Transverse colon (tissue), 4 donors: Measurements from ENCODE around the gene LPIN3. TPM values are rescaled to one million over a fixed set of nuclear protein-coding genes. Genes with fewer than 3 reads are reported as not detected.

Experiments used
- DNase-seq: peaks from one replicate; pipeline ENCODE4 v3.0.0-alpha.2; 2019
- H3K27ac ChIP-seq, 4 donors: fragments of 200-600 bp; sonication (generic); 2 replicates each; pipeline ENCODE4 v1.5.1; 2016 to 2018; ENCODE audit warnings: inconsistent platforms in 4 of 4
- H3K27me3 ChIP-seq: fragments of 200-600 bp; sonication (generic); 2 replicates; pipeline ENCODE4 v1.5.1; 2017; ENCODE audit warnings: inconsistent platforms
- H3K36me3 ChIP-seq, 4 donors: fragments of 200-600 bp; sonication (generic); 2 replicates each; pipeline ENCODE4 v1.5.1; 2017 to 2019; ENCODE audit warnings: inconsistent platforms in 4 of 4
- H3K4me1 ChIP-seq, 4 donors: fragments of 200-600 bp; sonication (generic); 2 replicates each; pipeline ENCODE4 v1.5.1; 2017 to 2020; ENCODE audit warnings: inconsistent platforms in 4 of 4
- H3K4me3 ChIP-seq, 4 donors: fragments of 200-600 bp; sonication (generic); 1 replicate in 1 of 4; 2 replicates in 3 of 4; pipeline versions ENCODE4 v1.5.1 to v1.6.1; 2017 to 2019; ENCODE audit warnings: inconsistent platforms in 4 of 4
- H3K9me3 ChIP-seq, 2 donors: fragments of 200-600 bp; sonication (generic); 2 replicates each; pipeline ENCODE4 v1.5.1; 2017 to 2019; ENCODE audit warnings: inconsistent platforms in 2 of 2
- EP300 ChIP-seq: sonication (generic); formaldehyde crosslinking; IDR thresholded peaks from one replicate; pipeline ENCODE4 v1.6.1; 2017; ENCODE audit warnings: antibody characterized with exemption, low read depth
- POLR2A ChIP-seq: fragments of 450-650 bp; IDR thresholded peaks from one replicate; pipeline ENCODE4 v1.6.1; 2016; ENCODE audit warnings: antibody characterized with exemption, mild to moderate bottlenecking, moderate library complexity
- POLR2AphosphoS5 ChIP-seq, 3 donors: sonication (generic); formaldehyde crosslinking; IDR thresholded peaks; one replicate each; pipeline ENCODE4 v1.6.1; 2016; ENCODE audit warnings: antibody characterized with exemption in 3 of 3
- WGBS, 2 donors: methylation state at CpG; one replicate each; pipeline ENCODE4 v1.1.5; 2018; ENCODE audit warnings: low coverage in 1 of 2; 5-methylcytosine and 5-hydroxymethylcytosine counted together
- in situ Hi-C, 4 donors: fragments of 200-750 bp; cut with MboI; loops; one replicate each; pipeline versions ENCODE4 v1.15.0 to v1.15.1; 2017; ENCODE audit warnings: low sequenced_read_pairs in 3 of 4, low pct_ligation_motif_present in 1 of 4, low pct_unique_long_range_greater_than_20kb in 1 of 4
- intact Hi-C: fragments of 100-400 bp; cut with DNase I; formaldehyde crosslinking; loops from one replicate; pipeline ENCODE4 v1.15.1; 2023; ENCODE audit warnings: low total_unique reads
- total RNA-seq, 4 donors: library from RNA; depleted of rRNA; stranded (reverse); fragments of >200 nt; gene quantifications; one replicate each; pipeline ENCODE4 v1.1.0, GENCODE V29; 2016
- TF ChIP-seq, protein P1 (sequence below), 5 experiments: fragments of 200-600 bp in 3 of 5; fragments of 450-650 bp in 2 of 5; sonication (generic) in 3 of 5; IDR thresholded peaks; 1 replicate in 2 of 5; 2 replicates in 3 of 5; pipeline ENCODE4 v1.5.1; 2016 to 2017; ENCODE audit warnings: antibody characterized with exemption in 5 of 5, inconsistent platforms in 3 of 5, mild to moderate bottlenecking in 2 of 5, moderate library complexity in 1 of 5

The LPIN3 gene
- total RNA-seq, 4 donors from 2014 or later, result 96.9 to 263 (median 134) TPM

DNA sequence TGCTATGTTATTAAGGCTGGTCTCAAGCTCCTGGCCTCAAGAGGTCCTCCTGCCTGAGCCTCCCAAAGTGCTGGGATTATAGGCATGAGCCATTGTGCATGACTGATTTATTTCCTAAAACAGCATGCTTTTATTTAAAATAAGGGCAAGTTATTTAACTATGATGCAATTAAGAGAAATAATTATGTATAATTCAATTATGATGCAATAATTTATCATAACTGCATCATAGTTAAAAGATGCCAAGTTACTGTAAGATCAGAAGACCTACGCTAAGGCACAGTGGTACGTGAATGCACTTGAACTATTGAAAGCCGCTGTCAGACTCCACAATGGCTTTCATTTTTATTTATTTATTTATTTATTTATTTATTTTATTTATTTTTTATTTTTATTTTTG lies 50.3 kb downstream of the LPIN3 start:
- Histone ChIP-seq H3K4me1 (peaks cover 0 to 15% (median 1%) of the 10 kb centered on the region in 4 donors), H3K4me3 (no peak overlapping the region), H3K27ac (no peak overlapping the region), H3K36me3 (no peaks in the 10 kb centered on the region), H3K9me3 (no peaks in the 10 kb centered on the region), H3K27me3 (no peaks in the 10 kb centered on the region)
- 89 to 96% methylated on average over 3 of the region's 3 CpGs for WGBS, 2 donors
- DNase-seq, result no peak
- intact Hi-C loops (no loop called here), in situ Hi-C loops (no loop called here)
- TF ChIP-seq, protein P1, sequence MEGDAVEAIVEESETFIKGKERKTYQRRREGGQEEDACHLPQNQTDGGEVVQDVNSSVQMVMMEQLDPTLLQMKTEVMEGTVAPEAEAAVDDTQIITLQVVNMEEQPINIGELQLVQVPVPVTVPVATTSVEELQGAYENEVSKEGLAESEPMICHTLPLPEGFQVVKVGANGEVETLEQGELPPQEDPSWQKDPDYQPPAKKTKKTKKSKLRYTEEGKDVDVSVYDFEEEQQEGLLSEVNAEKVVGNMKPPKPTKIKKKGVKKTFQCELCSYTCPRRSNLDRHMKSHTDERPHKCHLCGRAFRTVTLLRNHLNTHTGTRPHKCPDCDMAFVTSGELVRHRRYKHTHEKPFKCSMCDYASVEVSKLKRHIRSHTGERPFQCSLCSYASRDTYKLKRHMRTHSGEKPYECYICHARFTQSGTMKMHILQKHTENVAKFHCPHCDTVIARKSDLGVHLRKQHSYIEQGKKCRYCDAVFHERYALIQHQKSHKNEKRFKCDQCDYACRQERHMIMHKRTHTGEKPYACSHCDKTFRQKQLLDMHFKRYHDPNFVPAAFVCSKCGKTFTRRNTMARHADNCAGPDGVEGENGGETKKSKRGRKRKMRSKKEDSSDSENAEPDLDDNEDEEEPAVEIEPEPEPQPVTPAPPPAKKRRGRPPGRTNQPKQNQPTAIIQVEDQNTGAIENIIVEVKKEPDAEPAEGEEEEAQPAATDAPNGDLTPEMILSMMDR (IDR thresholded peaks at IDR 0.05), result no peak
- TF ChIP-seq EP300 (no peak), POLR2A (no peak)

DNA sequence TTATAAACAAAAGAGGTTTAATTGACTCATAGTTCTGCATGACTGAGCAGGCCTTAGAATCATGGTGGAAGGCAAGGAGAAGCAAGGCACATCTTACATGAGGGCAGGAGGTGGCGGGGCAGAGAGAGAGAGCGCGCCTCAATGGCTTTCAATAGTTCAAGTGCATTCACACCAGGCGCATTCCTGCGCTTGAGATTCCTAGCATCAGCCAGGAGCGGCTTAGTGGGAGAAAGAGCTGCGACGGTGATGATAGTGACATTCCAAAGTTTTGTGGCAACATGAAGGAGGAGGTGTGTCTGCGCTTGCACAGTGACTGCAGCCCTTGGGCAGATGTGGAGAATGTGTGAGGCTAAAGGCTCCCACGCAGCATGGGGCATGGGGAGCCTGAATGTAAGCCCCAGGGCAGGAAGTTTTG lies 51.0 kb downstream of the LPIN3 start:
- Histone ChIP-seq H3K4me1 (peaks cover 0 to 22% (median 2%) of the 10 kb centered on the region in 4 donors), H3K4me3 (no peak overlapping the region), H3K27me3 (no peaks in the 10 kb centered on the region), H3K36me3 (no peaks in the 10 kb centered on the region), H3K27ac (no peak overlapping the region), H3K9me3 (no peaks in the 10 kb centered on the region)
- intact Hi-C loops, result no loop called here
- no peak for DNase-seq
- 95 to 96% methylated on average over 5 to 10 of the region's 10 CpGs for WGBS, 2 donors
- in situ Hi-C loops, result no loop called here
- TF ChIP-seq, protein P1 (IDR thresholded peaks at IDR 0.05), result no peak

DNA sequence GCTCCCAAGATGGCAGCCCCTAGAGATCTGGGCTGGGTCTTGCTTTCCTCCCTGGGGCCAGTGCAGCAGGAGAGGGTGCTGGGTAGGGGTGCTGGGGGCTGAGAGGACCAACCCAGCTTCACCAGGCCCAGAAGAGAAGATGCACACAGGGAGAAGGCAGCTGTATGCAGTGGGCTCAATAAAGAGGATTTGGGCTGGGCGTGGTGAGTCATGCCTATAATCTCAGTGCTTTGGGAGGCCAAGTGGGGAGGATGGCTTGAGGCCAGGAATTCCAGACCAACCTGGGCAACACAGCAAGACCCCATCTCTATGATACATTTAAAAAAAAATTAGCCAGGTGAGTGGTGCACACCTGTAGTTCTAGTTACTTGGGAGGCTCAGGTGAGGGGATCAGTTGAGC lies 51.7 kb downstream of the LPIN3 start:
- no peaks in the 10 kb centered on the region for H3K36me3 ChIP-seq
- in situ Hi-C loops, result no loop called here
- peaks cover 0 to 22% (median 2%) of the 10 kb centered on the region in 4 donors for H3K4me1 ChIP-seq
- no peak for DNase-seq
- no peaks in the 10 kb centered on the region for H3K9me3 ChIP-seq
- no peaks in the 10 kb centered on the region for H3K27me3 ChIP-seq
- intact Hi-C loops, result no loop called here
- no peak overlapping the region for H3K4me3 ChIP-seq
- TF ChIP-seq, protein P1 (IDR thresholded peaks at IDR 0.05), result no peak
- TF ChIP-seq EP300 (no peak), POLR2AphosphoS5 (IDR thresholded peaks at IDR 0.05) (no peak), POLR2A (no peak)
- peak overlapping the region in 1 of 4 donors; percentile 34 for H3K27ac ChIP-seq
- WGBS, 2 donors, result 62% methylated on average over 1 of the region's 1 CpG; no CpG with 5 or more reads in 1 of the 2 donors

DNA sequence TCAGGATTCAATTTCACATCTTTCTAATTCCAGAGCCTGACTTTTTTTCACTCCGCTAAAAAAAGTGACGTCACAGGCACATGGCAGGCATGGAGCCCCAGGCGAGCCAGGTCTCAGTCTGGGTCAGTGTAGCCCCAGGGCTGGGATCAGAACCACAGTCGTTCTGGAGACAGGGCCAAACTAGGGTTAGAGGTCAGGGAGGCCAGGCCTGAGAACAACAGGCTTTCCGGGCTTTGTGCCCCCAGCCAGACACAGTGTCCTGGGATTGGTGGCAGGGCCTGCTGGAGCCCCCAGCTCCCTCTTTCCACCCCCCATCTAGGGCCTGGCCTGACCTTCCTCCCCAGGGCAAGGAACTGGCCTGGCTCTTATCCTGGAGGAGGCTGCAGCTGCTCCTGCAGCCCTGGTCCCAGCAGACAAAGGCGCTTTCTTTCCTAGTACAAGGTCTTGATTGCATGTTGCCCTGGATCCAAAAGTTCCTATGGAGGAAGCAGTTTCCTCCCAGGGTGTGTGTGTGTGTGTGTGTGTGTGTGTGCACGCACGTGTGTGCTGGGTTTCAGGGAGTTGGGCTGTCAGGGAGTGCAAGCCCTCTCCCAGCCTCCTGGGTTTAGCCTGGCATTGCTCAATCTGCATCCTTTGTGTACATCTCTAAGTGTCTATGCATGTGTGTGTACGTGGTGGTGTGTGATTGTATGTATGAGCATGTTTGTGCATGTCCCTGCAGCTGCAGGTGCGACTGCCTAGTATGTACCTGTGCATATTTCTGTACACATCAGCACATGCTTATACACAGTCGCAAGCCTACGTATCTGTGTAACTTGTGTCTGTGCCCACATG lies 52.5 kb downstream of the LPIN3 start:
- Histone ChIP-seq H3K4me3 (no peak overlapping the region), H3K9me3 (no peaks in the 10 kb centered on the region), H3K36me3 (no peaks in the 10 kb centered on the region), H3K27me3 (no peaks in the 10 kb centered on the region), H3K27ac (peak overlapping the region in 1 of 4 donors; percentile 34), H3K4me1 (peaks cover 0 to 23% (median 2%) of the 10 kb centered on the region in 4 donors)
- in situ Hi-C loops, result no loop called here
- intact Hi-C loops, result no loop called here
- DNase-seq, result no peak
- 75 to 90% methylated on average over 2 to 12 of the region's 12 CpGs for WGBS, 2 donors
- TF ChIP-seq EP300, result no peak
- no peak for TF ChIP-seq POLR2A
- TF ChIP-seq, protein P1 (IDR thresholded peaks at IDR 0.05), result no peak
- no peak for TF ChIP-seq POLR2AphosphoS5 (IDR thresholded peaks at IDR 0.05)
